DMS53 treated with DMSO at 0.1 percent for 48 hours (cell line): ENCODE data around the gene MRPL10.

ENCODE experiments used
- DNase-seq: peaks from one replicate; lab custom pipeline; 2025; ENCODE audit not compliant: unreplicated experiment; lab: John Stamatoyannopoulos, UW

MRPL10 gene

GRCh38 chr17:47860386-47860785 is 29.0 kb upstream of the MRPL10 start:
- no peak for DNase-seq

DNA sequence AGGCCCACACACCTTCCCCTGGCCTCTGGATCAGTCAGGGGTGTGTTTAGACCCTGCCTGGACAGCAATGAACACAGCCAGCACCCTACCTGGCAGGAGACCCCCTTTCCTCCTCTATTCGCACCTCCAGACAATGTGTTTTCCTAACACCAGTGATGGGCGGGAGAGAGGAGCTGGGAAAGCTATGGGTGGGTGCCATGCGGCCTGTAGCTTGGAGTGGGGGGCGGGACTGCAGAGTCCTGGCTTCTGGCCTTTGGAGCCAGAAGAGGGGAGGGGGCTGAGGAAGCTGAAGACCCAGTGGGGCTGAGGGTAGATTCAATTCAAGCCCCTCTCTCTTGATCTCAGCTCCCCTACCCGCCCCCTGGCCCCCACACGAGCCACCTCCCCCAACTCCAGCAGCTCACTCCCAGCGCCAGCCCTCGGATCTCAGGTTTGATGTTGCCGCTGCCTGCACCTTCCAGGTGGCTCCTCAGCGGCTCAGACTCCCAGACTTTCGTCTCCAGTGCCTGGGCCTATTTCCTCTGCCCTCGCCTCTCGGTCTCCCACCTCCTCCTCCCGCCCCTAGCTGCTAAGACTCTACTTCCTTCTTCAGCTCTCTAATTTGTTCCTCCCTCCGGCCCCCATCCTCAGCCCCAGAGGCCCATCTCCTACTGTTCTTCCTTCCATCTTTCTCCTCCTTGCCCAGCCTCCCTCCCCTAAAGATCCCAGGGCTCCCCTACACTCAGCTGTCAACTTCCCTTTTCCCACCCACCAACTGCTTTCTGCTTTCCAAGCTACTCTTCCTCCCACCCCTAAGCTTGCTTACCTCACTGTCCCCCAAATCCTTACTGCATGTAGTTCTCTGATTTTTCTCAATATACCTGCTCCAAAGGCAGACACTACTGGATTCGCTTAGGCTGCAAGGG is 26.5 kb upstream of the MRPL10 start:
- no peak for DNase-seq

DNA sequence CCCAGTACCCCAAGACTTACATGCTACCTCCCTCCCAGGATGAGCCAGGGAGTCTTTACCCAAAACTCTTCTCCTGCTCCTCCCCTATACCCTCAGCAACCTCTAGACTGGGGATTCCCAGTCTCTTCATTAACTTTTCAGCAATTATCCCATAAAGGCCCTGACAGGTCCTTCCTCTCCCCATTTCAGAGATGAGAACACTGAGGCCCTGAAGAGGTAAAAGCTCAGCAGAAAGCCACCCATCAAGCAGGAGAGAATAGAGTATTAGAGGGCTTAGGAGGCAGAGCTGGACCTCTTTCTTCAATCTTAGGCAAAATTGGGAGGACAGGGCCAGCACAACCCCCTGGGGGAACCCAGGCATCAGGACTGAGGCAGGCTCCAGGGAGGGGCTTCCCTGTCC is 25.5 kb upstream of the MRPL10 start:
- DNase-seq: no peak

DNA sequence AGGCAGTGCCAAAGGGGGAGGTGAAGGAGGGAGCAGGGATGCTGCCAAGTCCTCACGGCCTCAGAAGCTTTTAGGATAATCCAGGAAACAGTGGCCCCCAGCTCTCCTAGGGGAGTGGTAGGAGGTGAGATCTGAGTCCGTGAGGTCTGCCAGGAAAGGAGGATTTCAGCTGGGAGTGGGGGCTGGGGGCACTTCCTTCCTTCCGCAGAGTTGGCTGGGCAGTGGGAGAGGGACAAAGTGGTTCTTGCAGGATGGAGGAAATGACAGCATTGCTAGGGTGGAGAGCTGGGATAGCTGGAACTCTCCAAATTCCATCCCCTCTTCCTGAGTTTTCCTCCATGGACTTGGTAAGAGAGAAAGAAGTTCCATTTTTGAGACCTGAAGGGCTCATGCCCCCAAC is 24.4 kb upstream of the MRPL10 start:
- DNase-seq: no peak

DNA sequence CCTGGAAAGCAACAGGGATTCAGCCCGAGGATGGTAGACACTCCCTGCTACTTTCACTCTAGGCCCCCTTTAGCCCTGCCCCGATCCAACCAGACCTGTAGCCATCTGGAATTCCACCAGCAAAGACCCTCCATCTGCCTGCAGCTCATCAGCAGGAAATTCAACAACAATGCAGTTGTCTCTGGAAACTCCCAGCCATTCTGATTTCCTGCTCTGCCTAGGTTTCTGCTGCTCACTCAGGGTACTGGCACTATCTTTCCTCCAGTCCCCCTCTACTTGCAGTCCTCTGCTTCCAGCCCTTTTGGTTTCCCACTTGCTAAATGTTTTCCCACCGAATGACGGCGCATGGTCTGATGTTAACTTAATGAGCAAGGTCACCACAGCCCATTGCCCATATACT is 22.3 kb upstream of the MRPL10 start:
- no peak for DNase-seq

GRCh38 chr17:47852113-47852949 is 21.0 kb upstream of the MRPL10 start:
- no peak for DNase-seq

GRCh38 chr17:47851764-47852112 is 20.4 kb upstream of the MRPL10 start:
- no peak for DNase-seq

DNA sequence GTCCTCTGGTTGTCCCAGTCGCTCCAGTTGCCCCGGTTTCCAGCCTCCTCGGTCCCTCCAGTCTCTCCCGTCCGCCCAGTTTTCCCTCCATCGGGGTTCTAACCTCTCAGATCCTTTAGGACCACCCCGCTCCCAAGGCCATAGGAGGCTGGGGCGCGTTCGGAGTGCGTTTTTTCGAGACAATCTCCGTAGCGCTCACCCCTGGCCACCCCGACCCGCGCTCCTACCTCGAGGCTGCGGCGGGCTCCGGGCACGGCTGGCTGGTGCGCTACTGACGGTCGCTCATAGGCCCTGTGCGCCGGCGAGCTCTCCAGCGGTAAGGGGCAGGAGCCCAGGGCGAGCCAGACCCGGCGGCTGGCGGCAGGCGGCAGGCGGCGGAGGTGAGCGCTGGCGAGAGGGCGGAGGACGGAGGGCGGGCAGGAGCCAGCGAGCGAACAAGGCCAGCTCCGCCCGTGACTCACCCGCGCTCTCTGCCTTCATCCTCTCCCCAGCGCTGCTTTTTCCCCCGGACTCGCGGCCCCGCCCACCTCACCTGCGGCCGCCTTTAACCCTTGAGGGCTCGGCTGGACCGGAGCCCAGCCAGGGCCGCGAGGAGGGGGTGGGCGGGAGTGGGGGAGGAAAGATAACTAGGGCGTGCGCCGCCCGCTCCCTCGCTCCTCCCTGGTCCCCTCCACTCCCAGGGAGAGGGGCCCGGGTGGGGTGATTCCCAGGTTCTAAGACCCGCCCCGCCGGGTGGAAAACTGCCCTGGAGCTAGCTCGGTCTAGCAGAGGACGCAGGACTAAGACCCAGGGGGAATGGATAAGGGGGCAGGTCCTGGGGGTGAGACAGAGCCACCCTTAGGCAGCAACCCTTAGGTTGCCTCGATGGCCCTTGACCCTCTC is 19.6 kb upstream of the MRPL10 start, which contains the start of gene SP6:
Gene SP6, minus strand, starts transcription at position 472 of the 882 bp plus-strand sequence. CDS start 2,734 bp downstream, outside the sequence.
- DNase-seq: peak; percentile 89

- peak; percentile 43 for DNase-seq
These were observed 19.0 kb upstream of the MRPL10 start for GRCh38 chr17:47850373-47850691.

DNA sequence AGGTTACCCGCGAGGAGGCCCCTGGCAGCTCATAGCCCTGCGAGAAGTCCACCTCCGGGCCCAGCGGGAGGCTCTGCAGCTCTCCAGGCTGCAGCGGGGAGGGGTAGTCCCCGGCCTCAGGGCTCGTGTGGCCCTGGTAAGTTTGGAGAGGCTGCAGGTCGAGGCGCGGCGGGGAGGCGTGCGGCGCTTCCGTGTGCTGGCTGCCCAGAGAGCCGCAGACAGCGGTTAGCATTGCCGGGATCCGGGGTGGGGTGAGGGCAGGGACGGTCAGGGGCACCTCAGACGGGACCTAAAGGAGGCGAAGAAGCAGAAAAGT is 16.8 kb upstream of the MRPL10 start:
- no peak for DNase-seq

DNA sequence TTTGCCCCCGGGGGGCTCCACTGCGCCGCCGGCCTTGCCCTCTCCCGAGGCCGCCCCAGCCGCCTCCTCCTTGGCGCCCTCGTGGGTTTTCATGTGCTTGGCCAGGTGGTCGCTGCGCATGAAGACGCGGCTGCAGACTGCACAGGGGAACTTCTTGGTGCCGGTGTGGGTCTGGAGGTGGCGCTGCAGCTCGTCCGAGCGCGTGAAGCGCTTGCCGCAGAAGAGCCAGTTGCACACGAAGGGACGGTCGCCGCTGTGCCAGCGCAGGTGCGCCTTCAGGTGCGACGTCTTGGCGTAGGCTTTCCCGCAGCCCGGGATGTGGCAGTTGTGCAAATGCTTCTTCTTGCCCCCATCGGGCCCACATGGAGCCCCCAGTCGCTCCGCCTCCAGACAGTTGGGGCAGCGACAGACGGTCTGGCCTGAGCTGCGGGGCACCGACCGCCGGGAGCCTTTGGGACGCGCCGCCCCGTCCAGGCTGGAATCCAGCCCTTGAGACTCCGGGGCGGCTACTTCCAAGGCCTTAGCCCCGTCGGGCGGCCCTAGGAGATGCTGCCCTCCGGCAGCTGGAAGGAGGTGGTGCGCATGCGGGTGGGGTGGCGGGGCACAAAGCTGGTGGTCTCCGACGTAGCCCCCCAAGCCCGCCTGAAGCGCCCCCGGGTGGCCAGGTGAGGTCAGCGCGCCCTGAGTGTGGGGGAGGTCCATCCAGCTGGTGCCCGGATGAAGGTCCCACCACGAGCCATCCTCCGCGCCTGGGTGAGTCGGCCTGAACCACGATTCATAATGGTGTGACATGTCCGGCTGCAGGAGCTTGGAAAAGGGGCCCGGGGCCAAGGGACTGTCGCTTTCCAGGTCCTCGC is 16.2 kb upstream of the MRPL10 start:
- DNase-seq: no peak

- DNase-seq: no peak
These were observed 15.5 kb upstream of the MRPL10 start for GRCh38 chr17:47846716-47847340.

DNA sequence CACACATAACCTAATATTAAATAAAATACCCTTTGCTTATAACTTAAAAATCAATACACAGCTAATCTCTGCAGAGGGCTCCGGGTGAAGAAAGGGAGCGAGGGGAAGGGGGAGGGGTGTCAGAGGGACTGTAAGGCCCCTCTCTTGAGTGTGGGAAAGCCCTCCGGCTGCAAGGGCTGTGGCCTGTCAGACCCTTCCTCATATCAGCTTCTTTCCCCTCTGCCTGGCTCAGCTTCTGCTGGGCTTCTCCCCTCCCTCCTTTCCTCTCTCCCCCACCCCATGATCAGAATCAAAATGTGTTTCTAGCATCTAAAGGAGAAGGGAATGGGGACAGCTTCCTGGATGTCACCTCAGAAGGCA is 14.4 kb upstream of the MRPL10 start:
- no peak for DNase-seq

DNA sequence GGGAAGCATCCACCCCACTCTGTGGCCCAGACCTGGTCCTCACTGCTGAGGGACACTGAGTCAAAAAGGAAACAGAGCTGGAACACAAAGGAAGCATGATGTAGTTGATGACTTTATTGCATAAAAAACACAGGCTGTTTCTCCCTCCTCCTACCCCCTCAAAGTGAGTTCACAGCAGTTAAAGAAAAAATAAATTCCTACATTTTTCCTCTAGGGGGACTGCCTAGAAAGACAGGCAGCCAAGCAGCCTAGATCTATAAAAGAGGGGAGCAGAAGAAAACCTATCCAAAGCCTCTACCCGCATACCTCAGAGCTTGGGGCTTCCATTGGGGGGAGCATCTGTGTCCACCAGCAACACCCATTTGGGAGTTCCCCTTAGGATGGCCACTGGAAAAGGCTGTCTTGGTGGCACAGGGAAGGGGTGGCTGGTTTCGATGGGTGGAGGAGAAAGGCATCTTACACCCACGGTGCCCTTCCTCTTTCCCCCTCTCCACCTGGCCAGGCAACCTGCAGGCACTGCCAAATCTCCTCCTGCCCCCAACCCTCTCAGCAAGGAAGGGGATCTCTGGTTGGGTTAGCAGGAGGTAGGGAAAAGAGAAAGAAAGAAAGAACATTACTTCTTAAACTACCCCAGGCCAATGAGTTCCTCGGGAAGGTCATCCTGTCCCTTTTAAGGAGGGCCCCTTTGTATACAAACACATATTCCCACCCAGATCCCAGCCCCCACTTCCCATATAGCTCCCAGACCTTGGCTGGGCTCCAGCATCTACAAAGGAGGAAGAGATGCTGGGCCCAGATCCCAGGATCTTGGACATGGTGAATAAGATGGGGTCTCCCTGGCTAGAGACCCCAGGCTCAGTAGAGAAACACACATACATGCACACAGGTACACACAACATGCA is 13.7 kb upstream of the MRPL10 start:
- DNase-seq: no peak

- DNase-seq: no peak
These were observed 12.9 kb upstream of the MRPL10 start for GRCh38 chr17:47844227-47844626.

DNA sequence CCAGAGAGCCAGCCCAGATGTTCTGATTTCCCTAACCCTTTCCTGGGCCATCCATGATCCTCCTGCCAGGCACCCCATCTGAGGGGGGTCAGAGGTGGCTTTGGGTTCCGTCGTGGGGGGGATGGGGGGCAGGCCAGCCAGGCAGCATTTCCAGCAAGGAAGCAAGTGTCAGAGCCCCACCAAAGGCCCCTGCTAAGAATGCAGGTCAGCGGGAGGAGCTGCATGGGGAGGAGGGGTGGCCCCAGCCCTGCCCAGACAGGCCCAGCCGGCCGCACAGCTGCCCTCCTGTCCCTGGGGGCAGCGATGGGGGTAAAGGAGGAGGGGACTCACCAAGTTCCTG is 12.0 kb upstream of the MRPL10 start:
- DNase-seq: no peak

DNA sequence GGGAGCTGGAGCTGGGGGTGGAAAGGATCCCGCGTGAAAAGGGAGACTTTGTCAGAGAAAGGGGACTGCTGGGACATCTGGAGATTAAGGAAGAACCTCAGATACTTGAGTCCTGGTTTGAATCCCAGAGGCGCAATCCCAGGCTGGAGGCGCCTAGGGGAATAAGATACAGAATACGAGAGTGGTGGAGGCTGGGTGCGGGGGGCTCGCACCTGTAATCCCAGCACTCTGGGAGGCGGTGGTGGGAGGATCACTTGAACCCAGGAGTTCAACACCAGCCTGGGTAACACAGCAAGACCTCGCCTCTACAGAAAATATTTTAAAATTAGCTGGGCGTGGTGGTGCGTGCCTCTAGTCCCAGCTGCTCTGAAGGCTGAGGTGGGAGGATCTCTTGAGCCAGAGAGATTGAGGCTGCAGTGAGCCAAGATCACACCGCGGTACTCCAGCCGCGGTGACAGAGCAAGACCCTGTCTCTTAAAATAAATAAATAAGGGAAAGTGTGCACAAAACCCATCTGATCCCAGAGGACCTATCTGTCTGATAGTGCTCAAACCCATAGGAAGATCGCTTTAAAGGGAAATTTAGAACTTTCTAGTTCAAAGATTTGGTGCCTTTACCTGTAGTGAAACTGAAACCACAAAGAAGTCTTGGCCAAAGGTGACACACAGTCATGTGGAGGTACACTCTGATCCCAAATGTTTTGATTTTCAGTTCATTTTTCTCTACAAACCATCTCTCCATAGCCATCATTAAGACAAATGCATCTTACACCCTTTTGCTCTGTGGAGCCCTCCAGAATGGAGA is 10.3 kb upstream of the MRPL10 start:
- no peak for DNase-seq

GRCh38 chr17:47840742-47841487 is 9.6 kb upstream of the MRPL10 start, which contains the start of gene SCRN2:
TSS of gene SCRN2 (minus strand) at chr17:47841273. CDS start at chr17:47840843, 430 bp downstream.
- DNase-seq: peak; percentile 91
